Gastrocnemius medialis (tissue), 4 donors: Measurements from ENCODE around the gene ATXN10. TPM values are rescaled to one million over a fixed set of nuclear protein-coding genes. Genes with fewer than 3 reads are reported as not detected.
A peak's percentile ranks its signal among the peaks of the same experiment; 100 is the strongest.

Experiments
- ATAC-seq, 2 donors: fragments of 150-250 bp; one replicate each; pipeline ENCODE4 v1.9.1; 2016
- DNase-seq, 2 donors: peaks; one replicate each; pipeline ENCODE4 v3.0.0-alpha.2; 2019
- H3K27ac ChIP-seq, 4 donors: fragments of 200-600 bp; sonication (generic); 1 replicate in 1 of 4; 2 replicates in 3 of 4; pipeline ENCODE4 v1.5.1; 2016 to 2018; ENCODE audit warnings: mild to moderate bottlenecking in 2 of 4, moderate library complexity in 1 of 4
- H3K27me3 ChIP-seq, 3 donors: fragments of 200-600 bp; sonication (generic) in 2 of 3; 1 replicate in 1 of 3; 2 replicates in 2 of 3; pipeline versions ENCODE4 v1.5.1 to v1.6.0; 2016 to 2019; ENCODE audit warnings: mild to moderate bottlenecking in 1 of 3, moderate library complexity in 1 of 3
- H3K36me3 ChIP-seq, 2 donors: fragments of 200-600 bp; sonication (generic) in 1 of 2; one replicate each; pipeline ENCODE4 v1.5.1; 2017 to 2018
- H3K4me1 ChIP-seq, 2 donors: fragments of 200-600 bp; sonication (generic) in 1 of 2; one replicate each; pipeline ENCODE4 v1.5.1; 2016 to 2017; ENCODE audit warnings: mild to moderate bottlenecking in 2 of 2
- H3K4me3 ChIP-seq, 4 donors: fragments of 200-600 bp; sonication (generic) in 3 of 4; 1 replicate in 1 of 4; 2 replicates in 3 of 4; pipeline ENCODE4 v1.5.1; 2016 to 2019; ENCODE audit warnings: mild to moderate bottlenecking in 2 of 4
- H3K9me3 ChIP-seq, 3 donors: fragments of 200-600 bp; sonication (generic) in 2 of 3; 1 replicate in 1 of 3; 2 replicates in 2 of 3; pipeline ENCODE4 v1.5.1; 2016 to 2019
- CTCF ChIP-seq, 5 experiments: fragments of 450-650 bp in 3 of 5; fragments of 200-600 bp in 2 of 5; sonication (generic) in 2 of 5; IDR thresholded peaks in 4 of 5; conservative IDR thresholded peaks in 1 of 5; 1 replicate in 4 of 5; 2 replicates in 1 of 5; pipeline ENCODE4 v1.5.1; 2016 to 2019; ENCODE audit warnings: antibody characterized with exemption in 5 of 5, mild to moderate bottlenecking in 3 of 5, moderate library complexity in 3 of 5
- POLR2A ChIP-seq, 2 donors: fragments of 450-650 bp; IDR thresholded peaks; one replicate each; pipeline ENCODE4 v1.6.1; 2017; ENCODE audit warnings: antibody characterized with exemption in 2 of 2, mild to moderate bottlenecking in 2 of 2, moderate library complexity in 2 of 2
- in situ Hi-C, 4 donors: fragments of 200-750 bp; cut with MboI; loops; one replicate each; pipeline versions ENCODE4 v1.15.0 to v1.8.0; 2017; ENCODE audit warnings: low sequenced_read_pairs in 4 of 4
- intact Hi-C: fragments of 100-400 bp; cut with DNase I; formaldehyde crosslinking; loops from one replicate; pipeline ENCODE4 v1.15.1; 2023; ENCODE audit warnings: low total_unique reads
- total RNA-seq, 4 donors: library from RNA; depleted of rRNA; stranded (reverse); fragments of >200 nt; gene quantifications; one replicate each; pipeline versions ENCODE4 v1.1.0 to v1.2.3, GENCODE V29; 2016

ATXN10 gene
- total RNA-seq, 4 donors from 2014 or later, result 52.9 to 98.9 (median 78.5) TPM

- H3K9me3 ChIP-seq, result no peaks in the 10 kb centered on the region
- TF ChIP-seq POLR2A (IDR thresholded peaks at IDR 0.05) (no peak), CTCF (IDR thresholded peaks at IDR 0.05 in 4 of 5, conservative IDR thresholded peaks at IDR 0.05 in 1 of 5) (no peak)
- H3K4me3 ChIP-seq, result no peak overlapping the region
- H3K27ac ChIP-seq, result no peak overlapping the region
- H3K4me1 ChIP-seq, result peaks cover 41 to 47% of the 10 kb centered on the region in 2 donors
- no peak for DNase-seq
- no peak for ATAC-seq
- intact Hi-C loops, result no loop called here
- no peaks in the 10 kb centered on the region for H3K27me3 ChIP-seq
- H3K36me3 ChIP-seq, result no peaks in the 10 kb centered on the region
- in situ Hi-C loops, result no loop called here
Observed at GRCh38 chr22:45683680-45684079, 12.0 kb downstream of the ATXN10 start.

GRCh38 chr22:45684169-45684568, 12.5 kb downstream of the ATXN10 start:
- ATAC-seq (no peak), DNase-seq (no peak)
- in situ Hi-C loops, result no loop called here
- no peak overlapping the region for H3K27ac ChIP-seq
- intact Hi-C loops, result no loop called here
- no peaks in the 10 kb centered on the region for H3K27me3 ChIP-seq
- H3K4me3 ChIP-seq, result no peak overlapping the region
- no peaks in the 10 kb centered on the region for H3K9me3 ChIP-seq
- TF ChIP-seq CTCF (IDR thresholded peaks at IDR 0.05 in 4 of 5, conservative IDR thresholded peaks at IDR 0.05 in 1 of 5) (no peak), POLR2A (IDR thresholded peaks at IDR 0.05) (no peak)
- no peaks in the 10 kb centered on the region for H3K36me3 ChIP-seq
- H3K4me1 ChIP-seq, result peaks cover 46 to 52% of the 10 kb centered on the region in 2 donors

- Histone ChIP-seq H3K36me3 (no peaks in the 10 kb centered on the region), H3K4me1 (peaks cover 50 to 58% of the 10 kb centered on the region in 2 donors), H3K27me3 (no peaks in the 10 kb centered on the region), H3K4me3 (no peak overlapping the region), H3K27ac (no peak overlapping the region), H3K9me3 (no peaks in the 10 kb centered on the region)
- TF ChIP-seq CTCF (IDR thresholded peaks at IDR 0.05 in 4 of 5, conservative IDR thresholded peaks at IDR 0.05 in 1 of 5), result no peak
- no peak for TF ChIP-seq POLR2A (IDR thresholded peaks at IDR 0.05)
- ATAC-seq, result no peak
- intact Hi-C loops, result no loop called here
- in situ Hi-C loops, result no loop called here
- DNase-seq, result no peak
Observed at GRCh38 chr22:45684752-45685574, 13.3 kb downstream of the ATXN10 start.

- ATAC-seq, result peak; percentile 40 to 77
- peak overlapping the region in 1 of 4 donors; percentile 20 for H3K27ac ChIP-seq
- no peaks in the 10 kb centered on the region for H3K9me3 ChIP-seq
Observed at GRCh38 chr22:45686004-45686403, 14.4 kb downstream of the ATXN10 start.

More at GRCh38 chr22:45686004-45686403, 14.4 kb downstream of the ATXN10 start:
- H3K4me1 ChIP-seq, result peaks cover 47 to 58% of the 10 kb centered on the region in 2 donors
- no peaks in the 10 kb centered on the region for H3K27me3 ChIP-seq
- no peaks in the 10 kb centered on the region for H3K36me3 ChIP-seq
- H3K4me3 ChIP-seq, result no peak overlapping the region
- intact Hi-C loops (no loop called here), in situ Hi-C loops (no loop called here)
- no peak for DNase-seq
- TF ChIP-seq CTCF (IDR thresholded peaks at IDR 0.05 in 4 of 5, conservative IDR thresholded peaks at IDR 0.05 in 1 of 5) (no peak), POLR2A (IDR thresholded peaks at IDR 0.05) (no peak)
